SK-N-SH (cell line): Measurements from ENCODE around the gene CDCA8. TPM values are rescaled to one million over a fixed set of nuclear protein-coding genes. Genes with fewer than 3 reads are reported as not detected.
"Not testable (repeated sequence)": the region's sequence is repeated elsewhere in the genome, so short reads cannot be mapped to it uniquely, and the experiment has no call there.

Source experiments
- CTCF ChIA-PET: fragments of 300-600, 350-600 bp; formaldehyde crosslinking; extraction: SDS; loops from one replicate; lab custom pipeline; 2021; lab: Yijun Ruan, JAX
- POLR2A ChIA-PET: fragments of 350-600 bp; sonication (Branson Sonifier 250); formaldehyde crosslinking; extraction: SDS; loops from one replicate; lab custom pipeline; 2020; ENCODE audit warnings: antibody characterized with exemption, inconsistent platforms; lab: Yijun Ruan, JAX
- DNase-seq: peaks from one replicate; pipeline ENCODE4 v3.0.0; 2012
- H2AFZ ChIP-seq: fragments of 200-600 bp; sonication (generic); 2 replicates; pipeline ENCODE4 v1.8.1; 2016; ENCODE audit warnings: antibody characterized with exemption, mild to moderate bottlenecking, low read depth
- H3F3A ChIP-seq: fragments of 200-600 bp; sonication (generic); replicated peaks from 2 replicates; pipeline ENCODE3; 2016; ENCODE audit warnings: antibody characterized with exemption, mild to moderate bottlenecking; ENCODE audit not compliant: insufficient read depth
- H3K27ac ChIP-seq, 2 experiments: fragments of 200-500 bp in 1 of 2; fragments of 200-600 bp in 1 of 2; sonication (Bioruptor generic) in 1 of 2; sonication (generic), shearing (Covaris generic) in 1 of 2; 2 replicates each; pipeline versions ENCODE4 v1.5.1 to v1.6.1; 2014 to 2016; ENCODE audit warnings: low read depth in 2 of 2, inconsistent platforms in 1 of 2, low read length in 1 of 2, mild to moderate bottlenecking in 1 of 2, mixed read lengths in 1 of 2
- H3K27me3 ChIP-seq: fragments of 200-600 bp; sonication (generic), shearing (Covaris generic); 2 replicates; pipeline ENCODE4 v1.6.1; 2016; ENCODE audit warnings: mixed run types; ENCODE audit not compliant: insufficient read depth
- H3K36me3 ChIP-seq, 2 experiments: fragments of 200-500 bp in 1 of 2; fragments of 200-600 bp in 1 of 2; sonication (Bioruptor generic) in 1 of 2; sonication (generic) in 1 of 2; replicated peaks in 1 of 2; 2 replicates each; pipeline versions ENCODE3 to v1.5.1; 2014 to 2016; ENCODE audit warnings: low read length in 1 of 2, mild to moderate bottlenecking in 1 of 2; ENCODE audit not compliant: insufficient read depth in 2 of 2, control insufficient read depth in 1 of 2
- H3K4me1 ChIP-seq, 2 experiments: fragments of 200-500 bp in 1 of 2; fragments of 200-600 bp in 1 of 2; sonication (Bioruptor generic) in 1 of 2; sonication (generic), shearing (Covaris generic) in 1 of 2; 2 replicates each; pipeline versions ENCODE4 v1.5.1 to v1.6.1; 2014 to 2016; ENCODE audit warnings: low read depth in 1 of 2, low read length in 1 of 2, mixed run types in 1 of 2; ENCODE audit not compliant: insufficient read depth in 2 of 2, control insufficient read depth in 1 of 2
- H3K4me2 ChIP-seq: fragments of 200-600 bp; sonication (generic), shearing (Covaris generic); 2 replicates; pipeline ENCODE4 v1.6.1; 2017; ENCODE audit warnings: mixed run types
- H3K4me3 ChIP-seq, 2 experiments: fragments of 200-500 bp in 1 of 2; fragments of 200-600 bp in 1 of 2; sonication (Bioruptor generic) in 1 of 2; sonication (generic), shearing (Covaris generic) in 1 of 2; 2 replicates each; pipeline versions ENCODE4 v1.5.1 to v1.8.1; 2014 to 2016; ENCODE audit warnings: low read depth in 2 of 2, inconsistent platforms in 1 of 2, low read length in 1 of 2, mild to moderate bottlenecking in 1 of 2, mixed read lengths in 1 of 2, moderate library complexity in 1 of 2
- H3K79me2 ChIP-seq: fragments of 200-600 bp; sonication (generic); 2 replicates; pipeline ENCODE4 v1.8.1; 2017; ENCODE audit warnings: mild to moderate bottlenecking; ENCODE audit not compliant: insufficient read depth
- H3K9ac ChIP-seq: fragments of 200-600 bp; sonication (generic); 2 replicates; pipeline ENCODE4 v1.6.1; 2017; ENCODE audit warnings: mixed run types
- H3K9me2 ChIP-seq: fragments of 200-600 bp; sonication (generic); 2 replicates; pipeline ENCODE4 v1.6.1; 2017; ENCODE audit warnings: mixed run types
- H3K9me3 ChIP-seq: fragments of 200-600 bp; sonication (generic); 2 replicates; pipeline ENCODE4 v1.6.1; 2017; ENCODE audit warnings: mixed run types, mild to moderate bottlenecking, moderate library complexity
- H4K20me1 ChIP-seq: fragments of 200-600 bp; sonication (generic); 2 replicates; pipeline ENCODE4 v1.6.1; 2017; ENCODE audit warnings: mild to moderate bottlenecking, mixed run types; ENCODE audit not compliant: insufficient read depth
- CHD2 ChIP-seq: fragments of 150-350 bp; IDR thresholded peaks from 2 replicates; pipeline ENCODE4 v1.6.1; 2018; ENCODE audit warnings: low read length; ENCODE audit not compliant: partially characterized antibody
- CTCF ChIP-seq: fragments of 200-600 bp; sonication (generic); IDR thresholded peaks from 2 replicates; pipeline ENCODE4 v1.6.1; 2017; ENCODE audit warnings: antibody characterized with exemption, mild to moderate bottlenecking, moderate library complexity
- ELF1 ChIP-seq: IDR thresholded peaks from 2 replicates; pipeline ENCODE4 v1.4.0; 2012
- EP300 ChIP-seq, 2 experiments: IDR thresholded peaks; 2 replicates each; pipeline versions ENCODE4 v1.4.0 to v1.6.1; 2012; ENCODE audit warnings: borderline replicate concordance in 1 of 2, low read depth in 1 of 2, low read length in 1 of 2
- EZH2phosphoT487 ChIP-seq: fragments of 200-600 bp; sonication (generic); IDR thresholded peaks from 2 replicates; pipeline ENCODE4 v1.6.1; 2017; ENCODE audit warnings: low read depth, mixed run types, mild to moderate bottlenecking, antibody characterized with exemption, moderate library complexity, borderline replicate concordance
- FOXM1 ChIP-seq: IDR thresholded peaks from 2 replicates; pipeline ENCODE4 v1.4.0; 2012; ENCODE audit warnings: low read depth, mild to moderate bottlenecking
- IRF3 ChIP-seq: fragments of 150-350 bp; IDR thresholded peaks from 2 replicates; pipeline ENCODE4 v1.6.1; 2016; ENCODE audit warnings: mild to moderate bottlenecking, low read depth, low read length
- MXI1 ChIP-seq: IDR thresholded peaks from 2 replicates; pipeline ENCODE4 v1.6.1; 2012; ENCODE audit warnings: mild to moderate bottlenecking, low read depth, low read length, improper control_type of control experiment
- PBX3 ChIP-seq: IDR thresholded peaks from 2 replicates; pipeline ENCODE4; 2012
- RXRA ChIP-seq: IDR thresholded peaks from 2 replicates; pipeline ENCODE4 v1.4.0; 2012; ENCODE audit warnings: low read depth, mild to moderate bottlenecking, borderline replicate concordance
- SIN3A ChIP-seq: IDR thresholded peaks from 2 replicates; pipeline ENCODE4 v1.6.1; 2012; ENCODE audit warnings: low read depth, mild to moderate bottlenecking, low read length, moderate library complexity, borderline replicate concordance
- TAF1 ChIP-seq: IDR thresholded peaks from 2 replicates; pipeline ENCODE4 v1.6.1; 2012; ENCODE audit warnings: low read depth, mild to moderate bottlenecking, low read length, moderate library complexity, borderline replicate concordance
- USF1 ChIP-seq: IDR thresholded peaks from 2 replicates; pipeline ENCODE4 v1.4.0; 2012; ENCODE audit warnings: low read depth, borderline replicate concordance
- USF2 ChIP-seq: fragments of 150-350 bp; IDR thresholded peaks from 2 replicates; pipeline ENCODE4 v1.6.1; 2017; ENCODE audit warnings: antibody characterized with exemption, low read length, low read depth, borderline replicate concordance
- WGBS: methylation state at CpG from one replicate; pipeline ENCODE4 v1.1.6; 2017; ENCODE audit warnings: low lambda C conversion rate; 5-methylcytosine and 5-hydroxymethylcytosine counted together
- polyA plus RNA-seq, 3 experiments: library from polyadenylated mRNA; depleted of rRNA; stranded (reverse); fragments of >200 nt; gene quantifications; 2 replicates each; pipeline ENCODE4 v1.2.3, GENCODE V29; 2012

Gene CDCA8
- polyA plus RNA-seq, 1 of the 3 experiments (the other 2 are of a cell fraction), result 22.9 TPM

GRCh38 chr1:37685722-37686121 lies 6.6 kb upstream of the CDCA8 start:
- Histone ChIP-seq H4K20me1 (no peaks in the 10 kb centered on the region), H3K9ac (no peak overlapping the region), H3K9me3 (no peaks in the 10 kb centered on the region), H3K27ac (no peak overlapping the region), H3K79me2 (peaks cover 32% of the 10 kb centered on the region), H3K9me2 (no peaks in the 10 kb centered on the region), H3K36me3 (peaks cover 37 to 41% of the 10 kb centered on the region in 2 experiments), H2AFZ (no peak overlapping the region), H3K4me1 (peaks cover 10 to 12% of the 10 kb centered on the region in 2 experiments; a peak in 2 of 4 replicates), H3K4me2 (no peak overlapping the region), H3K27me3 (no peaks in the 10 kb centered on the region), H3K4me3 (no peak overlapping the region), H3F3A (no peaks in the 10 kb centered on the region)
- POLR2A ChIA-PET, result no interaction called here
- TF ChIP-seq TAF1, result no peak
- no peak for TF ChIP-seq PBX3
- no peak for TF ChIP-seq SIN3A
- TF ChIP-seq FOXM1, result no peak
- TF ChIP-seq EZH2phosphoT487, result no peak
- TF ChIP-seq IRF3, result no peak
- no peak for TF ChIP-seq ELF1
- TF ChIP-seq MXI1, result no peak
- no peak for TF ChIP-seq USF2
- TF ChIP-seq USF1, result no peak
- TF ChIP-seq EP300 (IDR thresholded peaks at IDR 0.05; ENCODE audit: borderline replicate concordance in 1 of 2, low read depth in 1 of 2, low read length in 1 of 2), result no peak
- TF ChIP-seq RXRA, result no peak
- TF ChIP-seq CHD2, result no peak
- TF ChIP-seq CTCF, result no peak
- CTCF ChIA-PET, result interaction anchor here (0.6 to 13.8 kb wide), 5 partner anchors 9 to 198 kb away, joined by 3 to 358 read pairs (median 4); partner anchors contain the start of gene MEAF6
- DNase-seq, result no peak
- WGBS, result 98% methylated on average over 3 of the region's 3 CpGs

- H2AFZ ChIP-seq, POLR2A ChIA-PET, H4K20me1 ChIP-seq, H3K4me3 ChIP-seq, H3K27me3 ChIP-seq, H3K9me3 ChIP-seq, DNase-seq, H3F3A ChIP-seq, H3K9ac ChIP-seq, H3K27ac ChIP-seq, H3K9me2 ChIP-seq, H3K4me2 ChIP-seq: not testable (repeated sequence)
- H3K36me3 ChIP-seq, result peaks cover 26% of the 10 kb centered on the region in 2 experiments
- H3K79me2 ChIP-seq, result peaks cover 49% of the 10 kb centered on the region
- H3K4me1 ChIP-seq, result peaks cover 12 to 18% of the 10 kb centered on the region in 2 experiments; a peak in 2 of 4 replicates
- CTCF ChIA-PET, result interaction anchor here (0.7 to 13.8 kb wide), 3 partner anchors 9 to 103 kb away, joined by 3 to 358 read pairs (median 4); no protein-coding TSS in a partner anchor
- 93% methylated on average over 2 of the region's 2 CpGs for WGBS
Observed at GRCh38 chr1:37687764-37688163, 4.6 kb upstream of the CDCA8 start.
